OCI-LY1 (cell line): ENCODE measurements around the gene STON2.

ENCODE experiments used
- H2AFZ ChIP-seq: fragments of 200-600 bp; sonication (generic), shearing (Covaris generic); 2 replicates; pipeline ENCODE4 v1.6.0; 2014; ENCODE audit warnings: antibody characterized with exemption, mild to moderate bottlenecking, low read length
- H3F3A ChIP-seq: fragments of 200-600 bp; sonication (generic), shearing (Covaris generic); 2 replicates; pipeline ENCODE4 v1.6.0; 2014; ENCODE audit warnings: mild to moderate bottlenecking, antibody characterized with exemption, low read length, moderate library complexity; ENCODE audit not compliant: insufficient read depth
- H3K27ac ChIP-seq: fragments of 200-600 bp; sonication (generic); 2 replicates; pipeline ENCODE4 v1.5.1; 2014; ENCODE audit warnings: low read length, mixed run types, mild to moderate bottlenecking, low read depth; ENCODE audit not compliant: poor library complexity, severe bottlenecking
- H3K27me3 ChIP-seq: fragments of 200-600 bp; sonication (generic); 2 replicates; pipeline ENCODE4 v1.6.0; 2014; ENCODE audit warnings: antibody characterized with exemption, mild to moderate bottlenecking, low read length, moderate library complexity; ENCODE audit not compliant: insufficient read depth
- H3K36me3 ChIP-seq: fragments of 200-600 bp; sonication (generic); 2 replicates; pipeline ENCODE4 v1.6.1; 2014; ENCODE audit warnings: mild to moderate bottlenecking, antibody characterized with exemption, low read length, moderate library complexity, mixed read lengths; ENCODE audit not compliant: insufficient read depth
- H3K4me1 ChIP-seq: fragments of 200-600 bp; sonication (generic); 2 replicates; pipeline ENCODE4 v1.5.1; 2014; ENCODE audit warnings: mild to moderate bottlenecking, low read length, moderate library complexity; ENCODE audit not compliant: insufficient read depth, severe bottlenecking
- H3K4me2 ChIP-seq: fragments of 200-600 bp; sonication (generic), shearing (Covaris generic); 2 replicates; pipeline ENCODE4 v1.6.1; 2014; ENCODE audit warnings: low read length
- H3K4me3 ChIP-seq: fragments of 200-600 bp; sonication (generic); 2 replicates; pipeline ENCODE4 v1.5.1; 2014; ENCODE audit warnings: low read length, low read depth, mild to moderate bottlenecking, mixed read lengths; ENCODE audit not compliant: poor library complexity, severe bottlenecking
- H3K79me2 ChIP-seq: fragments of 200-600 bp; shearing (Covaris generic); 2 replicates; pipeline ENCODE4 v1.6.1; 2016; ENCODE audit warnings: mixed run types, low read length, mixed read lengths; ENCODE audit not compliant: insufficient read depth
- H3K9ac ChIP-seq: fragments of 200-600 bp; sonication (generic), shearing (Covaris generic); 2 replicates; pipeline ENCODE4 v1.6.1; 2014; ENCODE audit warnings: mild to moderate bottlenecking, low read length, mixed read lengths
- H3K9me2 ChIP-seq: fragments of 200-600 bp; sonication (generic), shearing (Covaris generic); 2 replicates; pipeline ENCODE4 v1.6.1; 2014; ENCODE audit warnings: low read depth, mild to moderate bottlenecking, low read length, mixed read lengths
- H3K9me3 ChIP-seq: fragments of 200-600 bp; shearing (Covaris generic); 2 replicates; pipeline ENCODE4 v1.6.1; 2014; ENCODE audit warnings: low read length, mixed read lengths
- H4K20me1 ChIP-seq: fragments of 200-600 bp; sonication (generic), shearing (Covaris generic); 2 replicates; pipeline ENCODE4 v1.6.0; 2016; ENCODE audit warnings: mild to moderate bottlenecking, low read length; ENCODE audit not compliant: insufficient read depth
- EZH2 ChIP-seq: fragments of 200-600 bp; sonication (generic), shearing (Covaris generic); IDR thresholded peaks from 2 replicates; pipeline ENCODE4 v1.8.0; 2017; ENCODE audit warnings: borderline replicate concordance, mixed run types, mild to moderate bottlenecking, antibody characterized with exemption, low read length, moderate library complexity, mixed read lengths
- TF ChIP-seq, protein P1 (sequence below): fragments of 200-600 bp; sonication (generic), shearing (Covaris generic); IDR thresholded peaks from 2 replicates; pipeline ENCODE4 v1.5.1; 2017; ENCODE audit warnings: mild to moderate bottlenecking, antibody characterized with exemption, low read length, moderate library complexity, mixed read lengths

Gene STON2

DNA sequence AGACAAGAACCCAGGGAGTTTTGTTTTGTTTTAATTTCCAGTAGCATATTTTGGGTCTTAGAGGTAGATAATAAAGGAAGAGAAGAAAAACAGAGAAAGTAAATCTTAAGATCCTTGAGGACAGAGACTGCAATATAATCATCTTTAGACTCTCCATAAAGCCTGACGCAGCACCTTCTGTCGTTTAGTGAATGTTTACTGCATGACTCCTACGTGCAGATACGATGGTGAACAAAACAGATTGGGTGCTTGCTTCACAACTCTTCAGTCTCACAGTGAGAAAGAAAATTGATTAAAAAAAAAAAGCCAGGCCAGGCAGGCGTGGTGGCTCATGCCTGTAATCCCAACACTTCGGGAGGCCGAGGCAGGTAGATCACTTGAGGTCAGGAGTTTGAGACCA lies 86.9 kb downstream of the STON2 start:
- Histone ChIP-seq H3K9me2 (no peaks in the 10 kb centered on the region), H3K79me2 (no peaks in the 10 kb centered on the region), H3K4me3 (no peak overlapping the region), H3K9ac (no peak overlapping the region), H3K4me1 (no peaks in the 10 kb centered on the region), H3K27me3 (no peaks in the 10 kb centered on the region), H3K36me3 (no peaks in the 10 kb centered on the region), H2AFZ (no peak overlapping the region), H3K9me3 (no peaks in the 10 kb centered on the region), H3F3A (no peaks in the 10 kb centered on the region), H4K20me1 (no peaks in the 10 kb centered on the region), H3K4me2 (no peak overlapping the region), H3K27ac (no peak overlapping the region)
- TF ChIP-seq, protein P1, sequence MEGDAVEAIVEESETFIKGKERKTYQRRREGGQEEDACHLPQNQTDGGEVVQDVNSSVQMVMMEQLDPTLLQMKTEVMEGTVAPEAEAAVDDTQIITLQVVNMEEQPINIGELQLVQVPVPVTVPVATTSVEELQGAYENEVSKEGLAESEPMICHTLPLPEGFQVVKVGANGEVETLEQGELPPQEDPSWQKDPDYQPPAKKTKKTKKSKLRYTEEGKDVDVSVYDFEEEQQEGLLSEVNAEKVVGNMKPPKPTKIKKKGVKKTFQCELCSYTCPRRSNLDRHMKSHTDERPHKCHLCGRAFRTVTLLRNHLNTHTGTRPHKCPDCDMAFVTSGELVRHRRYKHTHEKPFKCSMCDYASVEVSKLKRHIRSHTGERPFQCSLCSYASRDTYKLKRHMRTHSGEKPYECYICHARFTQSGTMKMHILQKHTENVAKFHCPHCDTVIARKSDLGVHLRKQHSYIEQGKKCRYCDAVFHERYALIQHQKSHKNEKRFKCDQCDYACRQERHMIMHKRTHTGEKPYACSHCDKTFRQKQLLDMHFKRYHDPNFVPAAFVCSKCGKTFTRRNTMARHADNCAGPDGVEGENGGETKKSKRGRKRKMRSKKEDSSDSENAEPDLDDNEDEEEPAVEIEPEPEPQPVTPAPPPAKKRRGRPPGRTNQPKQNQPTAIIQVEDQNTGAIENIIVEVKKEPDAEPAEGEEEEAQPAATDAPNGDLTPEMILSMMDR, result no peak
- TF ChIP-seq EZH2, result no peak

DNA sequence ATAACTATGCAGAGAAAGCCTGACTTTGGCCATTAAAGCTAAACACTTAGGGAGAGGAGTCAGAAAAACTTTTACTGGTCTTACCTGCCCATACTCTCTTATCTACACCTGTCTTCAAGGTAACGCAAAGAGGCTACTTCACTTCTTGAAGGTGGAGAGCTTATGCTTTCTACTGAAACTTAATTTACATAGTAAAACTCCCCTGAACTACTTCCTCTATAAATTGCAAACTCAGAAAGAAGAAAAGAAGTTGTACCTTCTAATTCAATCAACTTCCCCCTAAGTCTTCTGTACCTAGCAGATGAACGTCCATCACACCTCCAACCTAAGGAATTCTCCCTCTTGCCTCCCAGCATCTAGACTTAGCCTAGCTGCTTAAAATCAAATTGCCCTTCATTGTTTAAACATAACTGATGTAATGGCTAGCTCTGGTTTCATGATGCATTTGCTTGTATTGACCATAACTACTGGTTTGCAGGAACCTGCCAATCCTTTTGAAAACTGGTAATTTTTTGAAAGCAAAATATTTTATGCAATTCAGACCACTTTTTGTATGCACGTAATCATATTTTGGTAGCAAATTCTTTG lies 87.7 kb downstream of the STON2 start:
- H3K36me3 ChIP-seq, result no peaks in the 10 kb centered on the region
- H3K9ac ChIP-seq, result no peak overlapping the region
- no peaks in the 10 kb centered on the region for H3K9me3 ChIP-seq
- H3F3A ChIP-seq, result no peaks in the 10 kb centered on the region
- H4K20me1 ChIP-seq, result no peaks in the 10 kb centered on the region
- H3K27ac ChIP-seq, result no peak overlapping the region
- H3K79me2 ChIP-seq, result no peaks in the 10 kb centered on the region
- no peak overlapping the region for H3K4me2 ChIP-seq
- no peaks in the 10 kb centered on the region for H3K9me2 ChIP-seq
- no peak overlapping the region for H3K4me3 ChIP-seq
- no peak for TF ChIP-seq EZH2
- TF ChIP-seq, protein P1, result no peak
- no peaks in the 10 kb centered on the region for H3K27me3 ChIP-seq
- H3K4me1 ChIP-seq, result no peaks in the 10 kb centered on the region
- no peak overlapping the region for H2AFZ ChIP-seq

DNA sequence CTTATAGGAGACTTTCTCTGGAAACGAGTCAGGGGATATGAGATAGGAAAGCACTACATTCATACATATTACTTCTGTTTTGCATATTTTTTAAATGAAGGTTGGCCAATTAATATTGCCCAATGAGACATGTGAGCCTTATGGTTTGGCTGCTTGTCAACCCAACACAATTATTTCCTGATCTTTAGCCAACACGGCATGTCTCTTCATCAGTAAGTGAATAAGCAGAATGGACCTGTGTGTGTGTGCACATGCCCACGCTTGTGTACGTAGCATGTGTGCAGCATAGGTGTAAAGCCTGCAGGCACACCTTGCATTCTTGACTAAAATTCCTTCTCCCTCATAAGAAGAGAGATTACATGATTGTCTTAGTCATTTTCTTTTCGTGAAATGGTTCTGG lies 88.3 kb downstream of the STON2 start:
- Histone ChIP-seq H3K9me3 (no peaks in the 10 kb centered on the region), H2AFZ (no peak overlapping the region), H3K79me2 (no peaks in the 10 kb centered on the region), H3F3A (no peaks in the 10 kb centered on the region), H3K4me2 (no peak overlapping the region), H3K9me2 (no peaks in the 10 kb centered on the region), H3K4me3 (no peak overlapping the region), H3K9ac (no peak overlapping the region), H3K4me1 (no peaks in the 10 kb centered on the region), H3K27me3 (no peaks in the 10 kb centered on the region), H4K20me1 (no peaks in the 10 kb centered on the region), H3K27ac (no peak overlapping the region), H3K36me3 (no peaks in the 10 kb centered on the region)
- TF ChIP-seq, protein P1, result no peak
- no peak for TF ChIP-seq EZH2
